IPS-NIHi7 (cell line): ENCODE results near the gene KCNMA1.

Experiments used
- DNase-seq: peaks from one replicate; pipeline ENCODE4 v3.0.0; 2012; ENCODE audit warnings: mixed read lengths; ENCODE audit errors: extremely low spot score

The KCNMA1 gene

DNA sequence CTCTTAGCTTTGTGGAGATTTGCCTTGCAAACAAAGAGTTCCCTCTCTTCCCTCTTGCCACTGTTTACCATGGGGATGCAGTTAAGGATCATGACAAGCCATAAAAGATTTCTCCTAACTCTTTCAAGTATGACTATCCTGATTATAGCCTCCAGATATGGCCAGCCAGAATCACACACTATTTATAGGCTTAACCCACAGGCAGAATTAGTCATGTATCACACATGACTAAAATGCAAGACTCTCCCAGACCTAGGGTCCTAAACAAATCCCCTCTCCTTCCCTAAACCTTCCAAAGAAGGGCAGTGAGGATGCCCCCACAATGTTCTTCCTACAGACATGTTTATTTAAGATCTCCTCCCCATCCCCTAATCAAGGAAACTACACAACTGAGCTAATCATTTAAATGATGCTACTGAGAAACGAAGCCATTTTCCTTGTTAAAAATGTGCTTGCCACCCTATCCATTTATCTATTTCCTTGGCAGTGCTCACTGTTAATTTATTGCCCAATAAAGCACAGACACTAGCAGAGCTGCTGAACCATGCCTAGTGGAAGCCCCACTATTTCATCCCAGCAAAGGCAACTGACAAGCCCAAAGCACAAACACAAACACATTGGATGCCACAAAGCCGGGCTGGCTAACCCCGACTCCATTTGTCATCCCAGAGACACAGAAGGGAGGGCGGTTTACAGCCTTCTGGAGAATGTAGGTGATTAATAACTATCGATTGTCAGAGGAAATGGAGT, 363.4 kb downstream of the KCNMA1 start:
- DNase-seq, result no peak

- no peak for DNase-seq
Measured at GRCh38 chr10:77269163-77269562, 368.4 kb downstream of the KCNMA1 start.

- no peak for DNase-seq
Measured at GRCh38 chr10:77268721-77269120, 368.9 kb downstream of the KCNMA1 start.

GRCh38 chr10:77267703-77268675, 369.6 kb downstream of the KCNMA1 start:
- no peak for DNase-seq

- DNase-seq, result no peak
Measured at GRCh38 chr10:77266242-77266641, 371.4 kb downstream of the KCNMA1 start.

- DNase-seq, result no peak
Measured at GRCh38 chr10:77264527-77264926, 373.1 kb downstream of the KCNMA1 start.

DNA sequence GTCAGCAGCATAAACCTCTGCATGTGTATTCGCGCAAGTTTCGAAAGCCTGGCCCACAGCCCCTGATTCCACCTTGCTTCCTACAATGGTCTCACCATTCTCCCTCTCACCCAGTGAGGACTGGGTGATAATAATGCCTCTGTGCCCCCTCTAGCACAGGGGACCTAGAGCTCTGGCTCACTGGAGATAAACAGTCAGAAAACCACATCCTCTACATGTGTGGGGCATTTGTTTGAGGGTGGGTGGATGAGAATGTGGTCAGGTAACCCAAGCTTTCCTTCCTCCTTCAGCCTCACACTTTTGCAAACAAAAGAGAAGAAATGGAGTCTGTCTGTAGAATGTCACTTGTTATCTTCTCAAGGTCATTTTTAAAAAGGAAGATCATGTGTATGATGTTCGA, 373.5 kb downstream of the KCNMA1 start:
- DNase-seq, result no peak

DNA sequence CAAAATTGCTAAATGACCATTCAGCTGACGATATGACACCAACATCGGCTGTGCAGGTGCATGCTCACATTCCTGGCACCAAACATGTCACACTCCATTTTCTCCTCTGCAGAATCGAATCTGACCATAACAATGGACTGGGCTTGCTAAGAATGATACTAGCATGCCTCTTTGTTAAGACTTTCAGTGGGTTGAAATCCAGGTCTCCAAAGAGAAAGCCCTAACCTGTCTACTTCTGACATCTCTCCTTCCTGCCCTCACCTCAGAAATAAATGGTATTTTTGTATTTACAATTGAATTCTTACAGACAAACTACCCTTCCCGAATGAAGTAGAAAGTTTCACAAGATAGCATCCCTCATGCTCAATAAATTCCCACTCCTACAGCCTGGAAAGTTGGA, 373.9 kb downstream of the KCNMA1 start:
- no peak for DNase-seq

GRCh38 chr10:77261146-77261545, 376.5 kb downstream of the KCNMA1 start:
- DNase-seq, result no peak

GRCh38 chr10:77259171-77259874, 378.3 kb downstream of the KCNMA1 start:
- DNase-seq, result no peak

GRCh38 chr10:77256346-77256745, 381.3 kb downstream of the KCNMA1 start:
- DNase-seq, result no peak

DNA sequence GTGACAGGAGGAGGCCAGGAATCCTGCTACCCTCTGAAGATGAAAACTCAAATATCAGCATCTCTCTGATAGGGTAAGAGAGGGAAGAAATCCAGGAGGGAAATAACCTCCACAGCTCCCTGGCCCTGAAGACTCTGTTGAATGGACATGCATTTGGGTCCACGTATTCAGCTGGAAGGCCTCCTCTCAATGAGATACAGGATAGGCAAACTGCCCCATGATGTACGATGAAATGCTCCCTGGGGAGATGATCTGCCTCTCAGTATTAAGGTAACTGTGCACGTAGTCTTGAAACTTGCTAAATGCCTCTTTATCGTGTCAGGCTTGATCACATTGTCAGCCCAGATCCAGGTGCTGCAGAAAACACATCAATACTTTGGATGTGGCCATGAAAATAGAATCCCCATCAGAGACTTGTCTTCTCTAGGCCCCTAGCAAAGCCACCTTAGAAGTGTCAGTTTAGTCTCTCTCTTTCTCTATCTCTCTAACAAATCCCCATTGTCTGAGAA, 384.0 kb downstream of the KCNMA1 start:
- DNase-seq, result no peak

- DNase-seq, result no peak
Measured at GRCh38 chr10:77253147-77253545, 384.5 kb downstream of the KCNMA1 start.

DNA sequence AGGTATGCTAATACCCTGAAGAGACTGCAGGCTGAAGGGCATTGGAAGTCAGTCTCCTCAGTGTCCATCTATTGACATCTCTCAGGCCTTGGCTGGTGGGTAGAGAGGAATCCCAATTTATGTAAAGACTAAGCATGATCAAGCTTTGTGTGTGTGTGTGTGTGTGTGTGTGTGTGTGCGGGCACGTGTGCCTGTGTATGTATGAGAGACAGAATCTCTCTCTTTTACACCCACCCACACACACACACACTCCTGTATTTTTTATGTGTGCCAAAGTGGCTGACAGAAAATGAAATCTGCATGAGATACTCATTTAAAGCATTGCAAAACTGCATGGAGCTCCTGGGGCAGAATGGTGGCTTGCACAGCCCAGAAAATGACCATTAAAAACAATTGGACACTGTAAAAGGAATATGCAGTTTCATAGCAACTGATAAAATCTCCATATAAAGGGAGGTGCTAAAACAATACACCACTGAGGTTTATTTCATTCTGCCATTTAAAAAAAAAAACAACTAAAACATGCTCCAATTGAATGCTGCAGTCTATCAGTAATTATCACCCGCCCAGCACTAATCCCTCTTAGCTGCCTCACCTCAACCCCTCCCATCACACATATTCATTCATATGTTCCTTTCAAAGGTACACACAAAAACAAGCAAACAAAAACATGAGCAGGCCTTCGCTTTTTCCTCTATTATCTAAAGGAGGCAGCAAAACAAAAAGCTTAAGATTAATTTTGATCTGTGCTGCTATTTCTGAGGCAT, 385.0 kb downstream of the KCNMA1 start:
- DNase-seq, result no peak

DNA sequence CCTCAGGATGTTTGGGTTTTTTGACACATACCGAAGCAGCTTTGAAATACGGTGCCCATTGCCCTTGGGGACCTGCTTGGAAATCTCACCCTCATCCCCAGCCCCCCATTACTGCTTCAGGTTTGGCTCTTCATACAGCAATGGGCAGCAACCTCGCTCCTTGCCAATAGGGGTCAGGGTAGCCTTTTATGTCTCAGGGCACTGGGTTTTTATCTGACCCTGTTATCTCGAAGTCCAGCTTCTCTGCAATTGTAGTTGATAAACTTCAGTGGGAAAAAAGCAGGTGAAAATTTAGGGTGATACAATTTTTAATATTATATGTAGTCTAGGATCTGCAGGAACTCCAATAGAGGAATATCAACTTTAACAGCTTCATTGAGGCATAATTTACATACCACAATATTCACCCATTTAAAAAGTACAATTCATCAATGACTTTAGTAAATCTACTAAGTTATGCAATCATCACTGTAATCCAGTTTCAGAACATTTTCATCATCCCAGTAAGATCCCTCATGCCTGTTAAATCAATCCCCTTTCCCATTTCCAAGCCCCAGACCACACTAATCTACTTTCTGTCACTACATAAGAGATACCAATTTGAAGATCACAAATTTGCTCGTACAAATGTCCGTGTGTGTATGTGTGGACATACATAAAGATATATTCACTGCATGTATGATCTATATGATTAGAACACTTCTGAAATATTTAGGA, 386.2 kb downstream of the KCNMA1 start:
- DNase-seq, result peak; percentile 76

DNA sequence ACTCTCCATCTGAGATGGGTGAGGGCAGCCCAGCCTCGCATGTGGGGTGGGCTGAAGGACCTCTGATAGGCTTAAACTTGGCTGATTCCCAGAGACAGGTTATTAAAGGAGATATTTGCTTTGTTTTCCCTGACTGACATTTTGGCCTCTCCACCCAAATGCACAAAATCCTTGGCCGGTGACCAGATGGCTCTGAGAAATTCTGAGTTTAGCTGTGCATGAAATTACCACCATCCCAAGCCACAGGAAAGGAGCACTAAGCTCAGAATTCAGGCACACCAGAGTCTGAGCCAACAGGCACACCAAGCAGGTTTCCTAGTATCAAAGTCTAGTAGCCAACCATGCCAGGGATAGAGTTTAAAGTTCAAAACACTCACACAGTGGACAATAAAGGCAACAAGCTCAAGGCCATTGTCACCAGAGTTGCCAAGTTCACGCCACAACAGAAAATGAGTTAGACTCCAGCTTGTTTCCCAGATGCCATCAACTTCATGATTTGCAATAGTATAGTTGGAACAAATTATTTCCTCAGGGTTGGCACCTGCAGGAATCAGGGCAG, 387.6 kb downstream of the KCNMA1 start:
- DNase-seq, result no peak

GRCh38 chr10:77248104-77248790, 389.4 kb downstream of the KCNMA1 start:
- peak; percentile 26 for DNase-seq

DNA sequence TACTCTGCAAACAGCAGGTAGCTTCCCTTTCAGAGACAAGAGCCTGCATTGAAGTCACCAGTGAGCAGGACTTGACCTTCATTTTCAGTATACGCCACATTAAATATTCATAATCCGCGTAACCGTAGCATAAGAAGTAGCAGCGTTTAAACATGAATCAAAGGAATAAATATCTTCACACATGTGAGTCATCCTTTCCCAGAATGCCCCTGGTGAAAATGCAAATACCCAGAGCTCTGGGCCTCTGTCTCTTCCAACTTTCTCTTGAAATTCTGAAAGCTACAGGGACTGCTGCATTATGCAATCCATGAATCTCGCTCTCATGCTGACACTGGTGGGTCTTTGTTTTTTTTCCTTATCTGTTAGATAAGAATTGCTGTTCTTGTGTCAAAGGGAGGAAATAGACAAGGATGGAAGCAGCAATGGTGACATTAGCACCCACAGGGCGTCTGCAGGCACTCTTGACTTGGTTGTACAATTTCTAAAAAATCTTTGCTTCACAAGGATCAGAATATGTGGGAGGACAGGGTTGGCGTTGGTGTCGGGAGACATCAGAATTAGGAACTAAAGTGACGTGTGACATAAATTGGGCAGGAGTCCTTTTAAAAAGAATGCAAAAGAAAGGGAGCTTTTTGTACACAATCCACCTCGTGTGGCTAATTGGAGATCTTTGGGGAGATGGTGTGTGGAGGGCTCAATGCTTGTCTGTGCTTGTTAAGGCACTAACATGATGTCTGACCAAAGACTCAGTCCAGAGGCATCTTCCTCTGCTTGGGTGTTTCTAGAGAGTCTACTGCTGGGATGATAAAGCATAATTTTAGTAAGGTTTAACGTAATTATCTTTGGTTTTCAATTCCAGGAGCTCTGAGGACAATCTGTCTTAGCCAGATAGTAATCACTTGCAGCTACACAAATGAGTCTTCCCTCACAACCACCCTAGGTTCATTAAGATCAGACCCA, 390.3 kb downstream of the KCNMA1 start:
- DNase-seq, result no peak
